IMR-90 (cell line): ENCODE measurements around the gene REST. TPM values are rescaled to one million over a fixed set of nuclear protein-coding genes. Genes with fewer than 3 reads are reported as not detected.

Source experiments
- ATAC-seq: fragments of 200-7000 bp; cut with Tn5 transposase; 2 replicates; pipeline ENCODE4 v1.9.1; 2020; ENCODE audit warnings: low read depth, mild to moderate bottlenecking, moderate library complexity
- BruUV-seq: library from RNA; stranded (reverse); fragments of 400-500 nt; replicated peaks from 2 replicates; lab custom pipeline; 2021; lab: Mats Ljungman, UMichigan
- CTCF ChIA-PET: fragments of 300-600 bp; formaldehyde crosslinking; extraction: SDS; loops from one replicate; lab custom pipeline; 2021; ENCODE audit warnings: antibody characterized with exemption; lab: Yijun Ruan, JAX
- POLR2A ChIA-PET: fragments of 300-600 bp; sonication (Branson Sonifier 250); formaldehyde crosslinking; loops from one replicate; lab custom pipeline; 2022; ENCODE audit warnings: antibody characterized with exemption; ENCODE audit not compliant: unreplicated experiment; lab: Charles Lee
- DNase-seq: peaks from one replicate; pipeline ENCODE4 v3.0.0; 2013
- H2AFZ ChIP-seq: replicated peaks from 2 replicates; pipeline ENCODE3; 2013; ENCODE audit warnings: low read length, mild to moderate bottlenecking; ENCODE audit not compliant: poor library complexity
- H2AK5ac ChIP-seq: 2 replicates; pipeline ENCODE4 v1.6.1; 2013; ENCODE audit warnings: low read depth, low read length, inconsistent platforms
- H2AK9ac ChIP-seq: replicated peaks from 2 replicates; pipeline ENCODE3; 2013; ENCODE audit warnings: mild to moderate bottlenecking, low read depth, low read length, moderate library complexity; ENCODE audit not compliant: poor library complexity
- H2BK120ac ChIP-seq: 2 replicates; pipeline ENCODE4 v1.6.1; 2013; ENCODE audit warnings: low read depth, low read length, inconsistent platforms
- H2BK15ac ChIP-seq: 3 replicates; pipeline ENCODE4 v1.6.1; 2013; ENCODE audit warnings: low read depth, low read length, inconsistent platforms
- H2BK20ac ChIP-seq: 2 replicates; pipeline ENCODE4 v1.6.1; 2013; ENCODE audit warnings: low read depth, mild to moderate bottlenecking, inconsistent platforms, low read length, moderate library complexity
- H2BK5ac ChIP-seq: 2 replicates; pipeline ENCODE4 v1.6.1; 2013; ENCODE audit warnings: mild to moderate bottlenecking, low read depth, low read length, inconsistent platforms; ENCODE audit not compliant: poor library complexity, severe bottlenecking
- H3K14ac ChIP-seq: replicated peaks from 2 replicates; pipeline ENCODE4 v1.6.1; 2013; ENCODE audit warnings: low read depth, low read length, inconsistent platforms
- H3K18ac ChIP-seq: 2 replicates; pipeline ENCODE4 v1.6.1; 2013; ENCODE audit warnings: low read depth, low read length, control low read depth
- H3K23ac ChIP-seq: 2 replicates; pipeline ENCODE4 v1.6.1; 2013; ENCODE audit warnings: low read depth, low read length, inconsistent platforms
- H3K27ac ChIP-seq: 2 replicates; pipeline ENCODE4 v1.5.1; 2013; ENCODE audit warnings: mild to moderate bottlenecking, control low read depth, low read length; ENCODE audit not compliant: insufficient read depth
- H3K27me3 ChIP-seq: 2 replicates; pipeline ENCODE4 v1.6.1; 2013; ENCODE audit warnings: low read length; ENCODE audit not compliant: control insufficient read depth, insufficient read depth
- H3K36me3 ChIP-seq: 2 replicates; pipeline ENCODE4 v1.6.1; 2013; ENCODE audit warnings: low read length, mixed read lengths; ENCODE audit not compliant: control insufficient read depth, insufficient read depth
- H3K4ac ChIP-seq: 2 replicates; pipeline ENCODE4 v1.6.1; 2013; ENCODE audit warnings: low read depth, low read length, inconsistent platforms
- H3K4me1 ChIP-seq: 2 replicates; pipeline ENCODE4 v1.6.1; 2013; ENCODE audit warnings: low read length, mixed read lengths; ENCODE audit not compliant: control insufficient read depth, insufficient read depth
- H3K4me2 ChIP-seq: 2 replicates; pipeline ENCODE4 v1.6.1; 2013; ENCODE audit warnings: low read depth, mild to moderate bottlenecking, control low read depth, low read length, moderate library complexity
- H3K4me3 ChIP-seq: 2 replicates; pipeline ENCODE4 v1.5.1; 2013; ENCODE audit warnings: low read depth, mild to moderate bottlenecking, control low read depth, low read length, moderate library complexity; ENCODE audit not compliant: insufficient read depth
- H3K56ac ChIP-seq: 2 replicates; pipeline ENCODE4 v1.6.1; 2013; ENCODE audit warnings: low read length, inconsistent platforms; ENCODE audit not compliant: insufficient read depth; ENCODE audit errors: extremely low read depth
- H3K79me1 ChIP-seq, 2 experiments: 2 replicates each; pipeline ENCODE4 v1.6.1; 2013; ENCODE audit warnings: low read length in 2 of 2, inconsistent platforms in 1 of 2, low read depth in 1 of 2
- H3K9ac ChIP-seq: 2 replicates; pipeline ENCODE4 v1.6.1; 2013; ENCODE audit warnings: low read depth, low read length, control low read depth
- H3K9me1 ChIP-seq: 2 replicates; pipeline ENCODE4 v1.6.1; 2013; ENCODE audit warnings: low read length, inconsistent platforms; ENCODE audit not compliant: insufficient read depth
- H3K9me3 ChIP-seq: 2 replicates; pipeline ENCODE4 v1.6.1; 2013; ENCODE audit warnings: low read length; ENCODE audit not compliant: control insufficient read depth, insufficient read depth
- H4K20me1 ChIP-seq: 2 replicates; pipeline ENCODE4 v1.6.1; 2013; ENCODE audit warnings: low read length, inconsistent platforms; ENCODE audit not compliant: insufficient read depth
- H4K5ac ChIP-seq: 2 replicates; pipeline ENCODE4 v1.6.1; 2013; ENCODE audit warnings: mild to moderate bottlenecking, low read depth, low read length, control low read depth
- H4K8ac ChIP-seq, 2 experiments: 2 replicates each; pipeline ENCODE4 v1.6.1; 2013; ENCODE audit warnings: low read depth in 2 of 2, low read length in 2 of 2, control low read depth in 1 of 2, inconsistent platforms in 1 of 2
- H4K91ac ChIP-seq: 2 replicates; pipeline ENCODE4 v1.6.1; 2013; ENCODE audit warnings: low read depth, low read length, inconsistent platforms; ENCODE audit not compliant: insufficient read depth
- CEBPB ChIP-seq: IDR thresholded peaks from 2 replicates; pipeline ENCODE4 v1.6.1; 2012; ENCODE audit warnings: low read depth, low read length, improper control_type of control experiment
- CHD1 ChIP-seq: IDR thresholded peaks from 2 replicates; pipeline ENCODE4 v1.6.1; 2012; ENCODE audit warnings: low read depth, low read length, improper control_type of control experiment
- CTCF ChIP-seq: conservative IDR thresholded peaks from 2 replicates; pipeline ENCODE4 v1.5.1; 2012; ENCODE audit warnings: mild to moderate bottlenecking, low read depth, low read length, improper control_type of control experiment
- MAFK ChIP-seq: IDR thresholded peaks from 2 replicates; pipeline ENCODE4 v1.6.1; 2012; ENCODE audit warnings: low read depth, low read length, improper control_type of control experiment
- MXI1 ChIP-seq: IDR thresholded peaks from 2 replicates; pipeline ENCODE4 v1.6.1; 2012; ENCODE audit warnings: low read depth, mild to moderate bottlenecking, low read length, moderate library complexity, borderline replicate concordance
- NFE2L2 ChIP-seq: fragments of 150-350 bp; IDR thresholded peaks from 2 replicates; pipeline ENCODE4 v1.6.1; 2016; ENCODE audit warnings: low read depth, mild to moderate bottlenecking, low read length
- POLR2A ChIP-seq: IDR thresholded peaks from 2 replicates; pipeline ENCODE4 v1.6.1; 2012; ENCODE audit warnings: mild to moderate bottlenecking, low read depth, low read length
- RAD21 ChIP-seq: IDR thresholded peaks from 2 replicates; pipeline ENCODE4 v1.6.1; 2012; ENCODE audit warnings: low read length, improper control_type of control experiment
- RFX5 ChIP-seq: IDR thresholded peaks from 2 replicates; pipeline ENCODE4 v1.8.0; 2012; ENCODE audit warnings: low read depth, mild to moderate bottlenecking, low read length, moderate library complexity
- SMC3 ChIP-seq: fragments of 150-350 bp; IDR thresholded peaks from 2 replicates; pipeline ENCODE4 v1.6.1; 2016; ENCODE audit warnings: low read depth, mild to moderate bottlenecking, antibody characterized with exemption, low read length, moderate library complexity
- WGBS, 2 experiments: methylation state at CpG; one replicate each; pipeline versions ENCODE4 v1.1.5 to v1.1.7; 2013; ENCODE audit warnings: missing lambda C conversion rate in 2 of 2; ENCODE audit not compliant: insufficient read length in 1 of 2; ENCODE audit errors: extremely low coverage in 2 of 2; 5-methylcytosine and 5-hydroxymethylcytosine counted together
- dilution Hi-C: fragments of 300-500 bp; cut with HindIII; formaldehyde crosslinking; loops from one replicate; pipeline ENCODE4 v1.14.3; 2018; ENCODE audit warnings: low sequenced_read_pairs; ENCODE audit not compliant: unreplicated experiment
- in situ Hi-C: fragments of 300-500 bp; cut with MboI; formaldehyde crosslinking; loops from 3 replicates; pipeline ENCODE4 v1.14.3; 2019; ENCODE audit warnings: low sequenced_read_pairs, inconsistent platforms, mixed read lengths
- intact Hi-C: fragments of 100-400 bp; cut with micrococcal nuclease; formaldehyde crosslinking; loops from 2 replicates; pipeline ENCODE4 v1.10.0; 2022
- polyA plus RNA-seq, 3 experiments: library from polyadenylated mRNA; depleted of rRNA; stranded (reverse); fragments of >200 nt; gene quantifications; 2 replicates each; pipeline ENCODE4 v1.2.3, GENCODE V29; 2012; ENCODE audit warnings: low replicate concordance in 1 of 3
- total RNA-seq: library from RNA; depleted of rRNA; stranded (reverse); fragments of >200 nt; gene quantifications from 2 replicates; pipeline ENCODE4 v1.2.3, GENCODE V29; 2012

REST gene
- total and polyA plus RNA-seq, 2 of the 4 experiments (the other 2 are of a cell fraction) = 10.0 to 66.9 TPM

- no peak overlapping the region for H3K27ac ChIP-seq
- no peak overlapping the region for H2BK120ac ChIP-seq
- no peak overlapping the region for H3K4me3 ChIP-seq
- H4K8ac ChIP-seq = no peak overlapping the region
- no peak overlapping the region for H3K4ac ChIP-seq
- dilution Hi-C loops = no loop called here
- no peaks in the 10 kb centered on the region for H3K9me3 ChIP-seq
- H3K56ac ChIP-seq = no peak overlapping the region
- no peak overlapping the region for H4K91ac ChIP-seq
- no peak for ATAC-seq
- intact Hi-C loops = no loop called here
- in situ Hi-C loops = no loop called here
- H4K5ac ChIP-seq = no peak overlapping the region
- ChIA-PET CTCF (no interaction called here), POLR2A (no interaction called here)
- no peak overlapping the region for H2BK20ac ChIP-seq
- no peak overlapping the region for H3K9ac ChIP-seq
- no peak for DNase-seq
- no peak overlapping the region for H3K23ac ChIP-seq
- no peaks in the 10 kb centered on the region for H3K9me1 ChIP-seq
- H2BK5ac ChIP-seq = no peak overlapping the region
- no CpG with 5 or more reads among the region's 3 CpGs for WGBS, 2 experiments
- H3K27me3 ChIP-seq = no peaks in the 10 kb centered on the region
- H3K36me3 ChIP-seq = no peaks in the 10 kb centered on the region
- H2AK9ac ChIP-seq = no peak overlapping the region
- no peak overlapping the region for H2AFZ ChIP-seq
- no peaks in the 10 kb centered on the region for H3K79me1 ChIP-seq
- no peaks in the 10 kb centered on the region for H3K4me1 ChIP-seq
- H2AK5ac ChIP-seq = no peak overlapping the region
- BruUV-seq = no TSS peak
- no peak overlapping the region for H3K18ac ChIP-seq
- no peak overlapping the region for H3K4me2 ChIP-seq
- TF ChIP-seq CHD1 (no peak), RFX5 (no peak), CEBPB (no peak), NFE2L2 (no peak), SMC3 (no peak), MXI1 (no peak), POLR2A (no peak), MAFK (no peak), RAD21 (no peak), CTCF (no peak)
- no peak overlapping the region for H2BK15ac ChIP-seq
- no peak overlapping the region for H3K14ac ChIP-seq
- no peaks in the 10 kb centered on the region for H4K20me1 ChIP-seq
These were observed 27.7 kb upstream of the REST start for GRCh38 chr4:56879996-56880395.
